ACHN (cell line): ENCODE data around the gene SCAANT1.

Experiments used
- DNase-seq: peaks from one replicate; pipeline ENCODE4 v3.0.0-alpha.2; 2015
- in situ Hi-C: cut with HindIII; loops from 2 replicates; pipeline ENCODE4 v1.10.0; 2017; ENCODE audit warnings: low sequenced_read_pairs, low pct_ligation_motif_present, low pct_unique_long_range_greater_than_20kb

The SCAANT1 gene

DNA sequence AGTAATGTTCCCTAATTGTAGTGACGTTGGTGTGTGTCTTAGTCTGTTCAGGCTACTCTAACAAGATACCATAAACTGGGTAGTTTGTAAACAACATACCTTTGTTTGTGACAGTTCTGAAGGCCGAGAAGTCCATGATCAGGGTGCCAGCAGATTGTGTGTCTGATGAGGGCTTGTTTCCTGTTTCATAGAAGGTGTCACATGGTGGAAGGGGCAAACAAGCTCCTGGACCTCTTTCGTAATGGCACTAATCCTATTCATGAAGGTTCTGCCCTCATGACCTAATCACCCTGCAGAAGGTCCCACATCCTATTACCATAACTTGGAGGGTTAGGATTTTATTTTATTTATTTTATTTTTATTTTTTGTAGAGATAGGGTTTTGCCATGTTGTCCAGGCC, 37.4 kb downstream of the SCAANT1 start:
- in situ Hi-C loops = no loop called here
- no peak for DNase-seq

DNA sequence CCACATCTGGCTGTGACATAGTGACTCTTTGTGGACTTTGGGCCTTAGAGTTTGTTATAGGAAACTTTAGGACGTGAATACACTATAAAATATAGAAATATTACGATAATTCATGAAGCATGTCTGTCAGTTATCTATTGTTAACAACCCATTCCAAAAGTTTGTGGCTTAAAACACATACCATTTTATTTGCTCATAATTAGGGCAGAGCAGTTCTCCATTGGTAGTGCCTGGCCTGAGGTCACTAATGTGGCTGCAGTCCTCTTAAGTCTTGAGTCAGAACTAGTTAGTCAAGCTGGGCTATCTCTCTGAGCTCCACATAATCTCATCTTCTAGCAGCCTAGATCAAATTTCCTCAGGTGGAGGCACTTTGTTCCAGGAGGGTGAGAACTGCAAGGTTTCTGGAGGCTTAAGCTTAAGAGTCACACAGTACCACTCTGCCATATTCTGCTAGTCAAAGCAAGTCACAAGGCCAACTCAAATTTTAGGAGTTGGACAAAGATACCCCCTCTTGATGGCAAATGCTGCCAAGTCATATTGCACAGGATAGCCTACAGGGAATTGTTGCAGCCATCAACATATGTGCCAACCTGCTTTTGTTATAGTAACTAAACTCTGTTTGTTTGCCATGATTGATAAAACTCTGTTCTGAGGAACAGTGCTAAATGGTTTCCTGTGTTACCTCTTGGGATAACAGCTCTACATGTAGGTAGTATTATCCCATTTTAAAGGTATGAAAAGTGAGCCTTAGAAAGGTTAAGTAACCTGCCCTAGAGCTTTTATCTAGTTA, 39.9 kb downstream of the SCAANT1 start:
- peak; percentile 25 for DNase-seq

GRCh38 chr3:63870615-63871005, 41.6 kb downstream of the SCAANT1 start:
- in situ Hi-C loops = no loop called here
- no peak for DNase-seq

More for the DNA sequence above, 39.9 kb downstream of the SCAANT1 start:
- in situ Hi-C loops = no loop called here

DNA sequence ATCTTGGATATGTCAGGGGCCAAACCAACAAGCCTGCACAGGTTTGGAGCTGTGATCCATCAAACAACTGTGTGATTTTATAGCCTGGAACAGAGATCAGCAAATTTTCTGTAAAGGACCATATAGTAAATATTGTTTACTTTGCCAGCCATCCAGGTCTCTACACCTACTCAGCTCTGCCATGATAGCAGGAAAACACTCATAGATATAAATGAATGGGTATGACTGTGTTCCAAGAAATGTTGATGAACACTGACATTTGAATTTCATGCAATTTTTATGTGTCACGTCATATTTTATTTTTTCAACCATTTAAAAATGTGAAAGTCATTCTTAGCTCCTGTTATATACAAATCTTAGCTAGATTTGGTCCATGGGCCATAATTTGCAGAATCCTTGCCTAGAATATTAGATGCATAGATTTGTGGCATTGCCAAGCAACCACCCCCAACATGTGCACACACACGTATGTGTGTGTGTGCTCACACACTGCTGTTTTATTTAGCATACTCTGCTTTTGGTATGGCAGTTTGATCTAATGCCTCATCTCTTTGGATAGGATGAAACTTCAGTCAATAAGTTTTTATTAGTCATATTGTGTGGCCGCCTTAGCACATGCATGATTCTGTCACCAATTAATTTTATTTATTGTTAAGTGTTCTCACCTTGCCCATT, 42.1 kb downstream of the SCAANT1 start:
- no peak for DNase-seq
- in situ Hi-C loops = no loop called here

GRCh38 chr3:63867225-63867624, 45.0 kb downstream of the SCAANT1 start:
- in situ Hi-C loops = no loop called here
- no peak for DNase-seq

GRCh38 chr3:63864965-63865327, 47.2 kb downstream of the SCAANT1 start:
- DNase-seq = no peak
- in situ Hi-C loops = no loop called here

DNA sequence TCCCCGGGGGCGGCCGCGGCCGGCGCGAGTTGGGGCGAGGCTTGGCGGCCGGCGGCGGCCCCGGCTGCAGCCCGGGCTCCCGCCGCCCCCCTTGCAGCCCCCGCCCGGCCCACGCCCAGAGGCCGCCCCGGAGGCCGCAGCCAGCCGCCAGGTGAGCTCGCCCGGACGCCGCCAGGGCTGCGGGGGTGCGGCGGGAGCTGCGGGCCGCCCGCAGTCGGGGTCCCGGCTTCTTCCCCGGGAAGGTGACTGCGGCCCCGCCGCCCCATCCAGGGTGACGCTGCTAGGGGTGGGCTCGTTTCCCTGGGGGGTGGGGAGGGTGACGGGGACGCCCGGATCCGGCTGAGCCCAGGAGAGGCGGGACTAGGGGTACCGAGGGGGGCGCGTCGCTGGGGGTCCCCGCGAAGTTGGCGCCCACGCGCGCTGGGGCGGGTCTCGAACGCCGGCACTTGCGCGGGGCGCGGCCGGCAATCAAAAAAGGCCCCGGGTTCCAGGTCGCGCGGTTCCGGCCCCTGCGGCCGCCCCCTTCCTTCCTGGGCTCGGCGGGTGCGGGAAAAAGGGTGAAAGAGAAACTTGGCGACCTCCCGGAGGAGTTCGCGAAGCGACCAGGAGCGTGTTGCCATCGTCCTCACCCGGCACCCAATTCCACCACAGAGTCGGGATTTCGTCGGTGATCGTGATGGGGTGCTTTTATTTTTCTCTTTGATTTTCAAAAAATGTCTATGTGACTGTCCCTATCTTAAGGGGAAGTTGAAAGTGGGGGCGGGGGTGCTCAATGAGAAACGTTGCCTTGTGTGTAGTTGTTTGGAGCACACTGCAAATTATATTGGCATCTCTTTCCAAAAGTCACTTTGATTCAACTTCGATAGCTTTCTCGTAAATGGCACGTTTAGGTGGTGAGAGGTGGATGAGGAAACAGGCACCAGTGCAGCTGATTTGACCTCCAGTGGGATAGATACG, 47.9 kb downstream of the SCAANT1 start:
- in situ Hi-C loops = no loop called here
- peak; percentile 32 for DNase-seq

DNA sequence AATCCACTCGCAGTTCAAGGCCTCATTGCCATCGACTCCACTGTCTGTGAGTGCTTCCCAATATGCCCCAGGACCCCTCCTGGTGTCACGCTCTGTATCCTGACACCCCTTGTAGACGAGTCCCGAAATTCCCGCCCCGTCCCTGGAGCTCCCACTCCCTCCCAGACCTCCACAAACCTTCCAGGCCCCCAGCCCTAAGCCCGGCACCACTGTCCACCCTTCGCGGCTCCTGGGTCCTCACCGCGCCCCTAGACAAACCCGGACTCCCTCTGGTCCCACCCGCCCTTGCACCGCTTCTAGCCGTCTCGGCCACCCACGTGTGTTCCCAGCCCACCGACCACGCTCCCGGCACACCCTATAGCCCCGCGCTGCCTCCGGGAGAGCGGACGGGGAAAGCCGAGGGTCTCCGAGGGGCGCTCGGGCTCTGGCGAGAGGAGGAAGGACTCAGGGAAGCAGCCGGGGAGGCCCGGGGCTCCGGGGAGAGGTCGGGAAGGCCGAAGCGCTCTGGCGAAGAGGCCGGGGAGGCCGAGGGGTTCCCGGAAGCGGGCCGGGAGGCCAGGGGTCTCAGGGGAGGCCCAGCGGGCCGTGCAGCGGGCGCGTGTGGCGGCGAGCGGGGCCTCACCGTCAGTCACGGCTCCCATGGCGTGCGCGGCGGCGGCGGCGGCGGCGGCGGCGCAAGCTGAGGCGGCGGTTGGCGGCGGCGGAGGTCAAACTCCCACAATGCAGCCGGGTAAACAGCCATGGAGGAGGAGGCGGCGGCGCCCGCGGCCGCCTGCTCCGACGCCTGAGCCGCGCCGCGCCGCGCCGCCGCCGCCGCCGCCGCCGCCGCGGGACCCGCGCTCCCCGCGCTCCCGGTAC, 48.8 kb downstream of the SCAANT1 start, which contains the start of the genes ATXN7 and THOC7:
Gene ATXN7, plus strand, starts transcription at position 718 of the 858 bp plus-strand sequence. CDS start 48,732 bp downstream, outside the sequence.
Gene THOC7, minus strand, starts transcription at position 656 of the 858 bp plus-strand sequence. Its CDS starts 15 bp downstream, at position 641.
- peak; percentile 58 for DNase-seq
- in situ Hi-C loops = no loop called here

GRCh38 chr3:63862804-63863149, 49.4 kb downstream of the SCAANT1 start:
- in situ Hi-C loops = no loop called here
- no peak for DNase-seq
